ENCODE data around the gene TRNT1.

Gene TRNT1

GRCh38 chr3:3126477-3127431, at the start of gene TRNT1:
Gene TRNT1, plus strand, starts transcription at chr3:3126940. Its CDS starts 2,101 bp downstream, at chr3:3129041.
- peak; percentile 90 for DNase-seq

- DNase-seq = no peak
These were observed 46.4 kb upstream of the TRNT1 start for GRCh38 chr3:3080309-3080708.

- no peak for DNase-seq
These were observed 45.1 kb upstream of the TRNT1 start for GRCh38 chr3:3081381-3082233.

GRCh38 chr3:3082234-3082924, 44.4 kb upstream of the TRNT1 start:
- no peak for DNase-seq

- no peak for DNase-seq
These were observed 41.9 kb upstream of the TRNT1 start for GRCh38 chr3:3084890-3085289.

GRCh38 chr3:3085782-3086181, 41.0 kb upstream of the TRNT1 start:
- DNase-seq = no peak

GRCh38 chr3:3086239-3086638, 40.5 kb upstream of the TRNT1 start:
- DNase-seq = no peak

- DNase-seq = no peak
These were observed 39.5 kb upstream of the TRNT1 start for GRCh38 chr3:3087279-3087678.

GRCh38 chr3:3087716-3088465, 38.8 kb upstream of the TRNT1 start:
- no peak for DNase-seq

- no peak for DNase-seq
These were observed 37.7 kb upstream of the TRNT1 start for GRCh38 chr3:3089017-3089416.

- no peak for DNase-seq
These were observed 28.8 kb upstream of the TRNT1 start for GRCh38 chr3:3097958-3098357.

- no peak for DNase-seq
These were observed 24.9 kb upstream of the TRNT1 start for GRCh38 chr3:3101660-3102458.

GRCh38 chr3:3102751-3103150, 24.0 kb upstream of the TRNT1 start:
- no peak for DNase-seq

GRCh38 chr3:3105246-3105645, 21.5 kb upstream of the TRNT1 start:
- no peak for DNase-seq

- DNase-seq = no peak
These were observed 20.9 kb upstream of the TRNT1 start for GRCh38 chr3:3105815-3106214.

GRCh38 chr3:3107181-3107580, 19.6 kb upstream of the TRNT1 start:
- no peak for DNase-seq

- no peak for DNase-seq
These were observed 18.9 kb upstream of the TRNT1 start for GRCh38 chr3:3107858-3108257.

- no peak for DNase-seq
These were observed 17.1 kb upstream of the TRNT1 start for GRCh38 chr3:3109407-3110298.

- no peak for DNase-seq
These were observed 16.5 kb upstream of the TRNT1 start, which contains the start of gene IL5RA for GRCh38 chr3:3110299-3110630. Gene IL5RA, minus strand, starts transcription at chr3:3110374. Its CDS starts 5,390 bp downstream, at chr3:3104984.

GRCh38 chr3:3110749-3111361, 15.9 kb upstream of the TRNT1 start:
- no peak for DNase-seq
